Upper lobe of right lung (tissue), 1 donor: ENCODE measurements around the gene ZNF593. TPM values are rescaled to one million over a fixed set of nuclear protein-coding genes. Genes with fewer than 3 reads are reported as not detected.

Experiments
- ATAC-seq: fragments of 200-7000 bp; cut with Tn5 transposase; one replicate; pipeline ENCODE4 v1.9.1; 2020; ENCODE audit warnings: mild to moderate bottlenecking, moderate library complexity
- DNase-seq: peaks from one replicate; pipeline ENCODE4 v3.0.0-alpha.2; 2020
- H3K27ac ChIP-seq: fragments of 200-600 bp; one replicate; pipeline ENCODE4 v1.8.0; 2022
- H3K27me3 ChIP-seq: fragments of 200-600 bp; one replicate; pipeline ENCODE4 v1.8.0; 2022; ENCODE audit warnings: mild to moderate bottlenecking
- H3K36me3 ChIP-seq: fragments of 200-600 bp; one replicate; pipeline ENCODE4 v1.8.0; 2022
- H3K4me1 ChIP-seq: fragments of 200-600 bp; one replicate; pipeline ENCODE4 v1.8.0; 2022
- H3K4me3 ChIP-seq: fragments of 200-600 bp; one replicate; pipeline ENCODE4 v1.8.0; 2022; ENCODE audit warnings: mild to moderate bottlenecking
- H3K9me3 ChIP-seq: fragments of 200-600 bp; one replicate; pipeline ENCODE4 v1.8.0; 2022
- CTCF ChIP-seq: fragments of 200-600 bp; IDR thresholded peaks from one replicate; pipeline ENCODE4 v1.8.0; 2022; ENCODE audit warnings: antibody characterized with exemption
- intact Hi-C: fragments of 100-400 bp; cut with DNase I; formaldehyde crosslinking; loops from one replicate; pipeline ENCODE4 v1.11.0; 2022
- total RNA-seq: library from RNA; stranded (reverse); fragmentation: NEBNext Ultra II Directional; extraction: Animal tissue kit (Norgen Biotek cat#: 25700); gene quantifications from one replicate; pipeline ENCODE4 v1.2.1, GENCODE V29; 2021
- donor health status: DM: no; HTN: yes; CAD: no; lungs with severe emphysema.

The ZNF593 gene
- total RNA-seq, 1 donor from 2014 or later = 22.6 TPM

DNA sequence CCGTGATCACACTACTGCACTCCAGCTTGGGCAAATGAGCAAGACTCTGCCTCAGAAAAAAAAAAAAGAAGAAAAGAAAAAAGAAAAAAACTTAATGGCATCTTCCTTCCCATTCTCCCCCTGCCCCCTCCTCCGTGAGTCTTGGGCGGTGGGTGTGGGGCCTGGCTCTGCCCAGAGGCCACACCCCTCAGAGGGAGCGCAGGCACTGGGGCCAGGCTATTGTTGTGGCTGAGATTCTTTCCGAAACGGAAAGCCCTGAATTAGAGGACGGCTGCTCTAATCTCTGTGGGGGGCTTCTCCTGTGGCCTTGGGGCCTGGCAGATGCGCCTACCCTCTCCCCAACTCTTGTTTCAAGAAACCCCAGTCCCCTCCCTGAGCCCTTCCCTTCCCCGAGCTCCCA lies 15.0 kb upstream of the ZNF593 start:
- ATAC-seq (peak; percentile 29), DNase-seq (no peak)
- Histone ChIP-seq H3K9me3 (no peaks in the 10 kb centered on the region), H3K27me3 (peaks cover 11% of the 10 kb centered on the region), H3K36me3 (no peaks in the 10 kb centered on the region), H3K27ac (no peak overlapping the region), H3K4me1 (no peaks in the 10 kb centered on the region), H3K4me3 (no peak overlapping the region)
- intact Hi-C loops = no loop called here
- TF ChIP-seq CTCF = no peak

- DNase-seq (no peak), ATAC-seq (no peak)
- TF ChIP-seq CTCF = no peak
- Histone ChIP-seq H3K4me1 (no peaks in the 10 kb centered on the region), H3K9me3 (no peaks in the 10 kb centered on the region), H3K27ac (peak overlapping the region; percentile 36), H3K36me3 (no peaks in the 10 kb centered on the region), H3K4me3 (peak overlapping the region; percentile 12), H3K27me3 (peaks cover 12% of the 10 kb centered on the region)
- intact Hi-C loops = no loop called here
Observed at GRCh38 chr1:26155370-26156284, 14.1 kb upstream of the ZNF593 start.

- DNase-seq = no peak
- intact Hi-C loops = no loop called here
- no peak for TF ChIP-seq CTCF
- Histone ChIP-seq H3K36me3 (no peaks in the 10 kb centered on the region), H3K27ac (peak overlapping the region; percentile 36), H3K27me3 (peaks cover 17% of the 10 kb centered on the region), H3K4me1 (peaks cover 7% of the 10 kb centered on the region), H3K4me3 (peak overlapping the region; percentile 12), H3K9me3 (no peaks in the 10 kb centered on the region)
- peak; percentile 8 for ATAC-seq
Observed at GRCh38 chr1:26156285-26157038, 13.2 kb upstream of the ZNF593 start.

DNA sequence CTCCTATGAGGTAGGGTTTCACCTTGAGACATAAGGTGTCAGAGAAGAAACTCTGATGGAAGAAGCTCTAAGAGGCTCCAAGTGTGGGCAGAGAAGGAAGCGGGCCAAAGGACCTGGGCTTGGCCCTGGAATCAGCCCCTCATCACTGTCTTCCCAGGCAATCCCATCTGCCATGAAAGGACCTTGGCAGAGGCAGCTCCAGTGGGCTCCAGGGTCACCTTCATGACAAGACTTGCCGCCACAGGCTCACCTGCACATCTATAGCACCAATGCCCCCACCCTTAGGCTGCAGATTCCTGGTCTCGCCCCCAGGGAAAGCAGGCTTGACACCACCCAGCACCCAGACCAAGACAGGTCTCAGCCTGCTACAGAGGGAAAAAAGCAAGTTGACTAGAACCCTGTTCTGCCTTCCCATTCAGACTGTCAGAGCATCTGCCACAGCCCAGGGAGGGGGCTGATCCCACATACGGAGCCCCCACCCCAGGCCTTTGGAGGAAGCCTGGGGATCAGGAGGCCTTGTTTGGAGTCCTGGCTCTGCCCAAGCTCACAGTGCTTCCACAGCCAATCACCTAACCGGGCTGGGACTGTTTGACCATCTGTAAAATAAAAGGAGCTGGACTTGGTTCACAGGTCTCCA lies 11.3 kb upstream of the ZNF593 start:
- no peak for DNase-seq
- no peak overlapping the region for H3K27ac ChIP-seq
- no peak overlapping the region for H3K4me3 ChIP-seq

More for the DNA sequence above, 11.3 kb upstream of the ZNF593 start:
- no peak for ATAC-seq
- H3K36me3 ChIP-seq = no peaks in the 10 kb centered on the region
- H3K27me3 ChIP-seq = peaks cover 17% of the 10 kb centered on the region
- TF ChIP-seq CTCF = no peak
- peaks cover 15% of the 10 kb centered on the region for H3K4me1 ChIP-seq
- H3K9me3 ChIP-seq = no peaks in the 10 kb centered on the region
- intact Hi-C loops = no loop called here
